ENCODE results near the gene CFAP74.

Gene CFAP74

DNA sequence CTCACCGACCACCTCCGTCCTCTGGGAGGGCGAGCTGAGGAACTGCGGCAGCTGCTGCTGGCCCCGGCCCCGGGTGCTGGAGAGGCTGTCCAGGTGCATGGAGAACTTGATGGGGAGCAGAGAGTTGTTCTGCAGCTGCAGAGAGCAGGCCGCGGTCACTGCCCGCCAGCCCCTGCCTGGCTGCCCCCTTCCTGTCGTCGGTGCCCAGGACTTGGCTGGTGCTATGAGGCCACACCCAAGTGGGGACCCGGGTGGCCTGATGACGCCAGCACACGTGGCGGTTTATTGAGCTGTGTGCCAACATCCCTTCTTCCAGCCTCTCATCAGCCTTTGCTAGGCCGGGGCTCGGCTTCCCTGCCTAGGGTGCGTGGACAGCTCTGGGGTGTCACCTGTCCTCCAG, 79.2 kb downstream of the CFAP74 start:
- Histone ChIP-seq H4K8ac (ENCODE audit: low read depth, low read length) (no peak overlapping the region), H3K9ac (ENCODE audit: low read length) (no peak overlapping the region), H3K18ac (ENCODE audit: low read length) (no peak overlapping the region), H3K27me3 (ENCODE audit: insufficient read depth, low read length) (no peaks in the 10 kb centered on the region), H4K91ac (ENCODE audit: low read depth, low read length) (no peak overlapping the region), H3K9me3 (ENCODE audit: insufficient read depth, low read depth, low read length) (peaks cover 13% of the 10 kb centered on the region), H3K4me2 (ENCODE audit: low read length) (no peak overlapping the region), H3K23ac (ENCODE audit: low read length) (no peak overlapping the region), H2AK5ac (ENCODE audit: low read length) (no peak overlapping the region), H3K4me3 (ENCODE audit: low read depth, low read length) (no peak overlapping the region), H3K79me2 (ENCODE audit: control insufficient read depth, insufficient read depth, low read length, poor library complexity) (no peaks in the 10 kb centered on the region), H2AFZ (ENCODE audit: insufficient read depth, low read length, poor library complexity) (no peak overlapping the region), H3K79me1 (ENCODE audit: low read length) (peaks cover 3% of the 10 kb centered on the region), H3K14ac (ENCODE audit: low read length) (no peak overlapping the region), H2BK12ac (ENCODE audit: low read length) (no peak overlapping the region), H2BK120ac (ENCODE audit: insufficient read depth, low read length, poor library complexity) (no peak overlapping the region), H3K4me1 (ENCODE audit: control insufficient read depth in 1 of 2, insufficient read depth in 2 of 2, low read length in 2 of 2) (peaks cover 5% of the 10 kb centered on the region in 2 experiments), H3K27ac (ENCODE audit: low read depth, low read length) (no peak overlapping the region), H3K4ac (ENCODE audit: low read depth, low read length) (no peak overlapping the region), H4K12ac (ENCODE audit: low read depth, low read length) (no peak overlapping the region), H2BK5ac (ENCODE audit: low read depth, low read length, poor library complexity) (no peak overlapping the region), H3K36me3 (ENCODE audit: control insufficient read depth in 1 of 2, insufficient read depth in 2 of 2, low read length in 2 of 2) (no peaks in the 10 kb centered on the region)
- DNase-seq, result no peak
- WGBS (ENCODE audit: extremely low coverage, insufficient coverage, insufficient read length), result no CpG with 5 or more reads among the region's 18 CpGs

- no peak overlapping the region for H4K12ac ChIP-seq (ENCODE audit: low read depth, low read length)
- H4K8ac ChIP-seq (ENCODE audit: low read depth, low read length), result no peak overlapping the region
- no peak overlapping the region for H2BK12ac ChIP-seq (ENCODE audit: low read length)
- no peaks in the 10 kb centered on the region for H3K79me2 ChIP-seq (ENCODE audit: control insufficient read depth, insufficient read depth, low read length, poor library complexity)
- H2AK5ac ChIP-seq (ENCODE audit: low read length), result no peak overlapping the region
- no peak overlapping the region for H4K91ac ChIP-seq (ENCODE audit: low read depth, low read length)
- no peak overlapping the region for H2AFZ ChIP-seq (ENCODE audit: insufficient read depth, low read length, poor library complexity)
- H3K4me1 ChIP-seq (ENCODE audit: control insufficient read depth in 1 of 2, insufficient read depth in 2 of 2, low read length in 2 of 2), result peaks cover 12% of the 10 kb centered on the region in 2 experiments
- peaks cover 3% of the 10 kb centered on the region for H3K79me1 ChIP-seq (ENCODE audit: low read length)
- H3K23ac ChIP-seq (ENCODE audit: low read length), result no peak overlapping the region
- H2BK120ac ChIP-seq (ENCODE audit: insufficient read depth, low read length, poor library complexity), result no peak overlapping the region
- no peak overlapping the region for H3K4ac ChIP-seq (ENCODE audit: low read depth, low read length)
- H3K14ac ChIP-seq (ENCODE audit: low read length), result no peak overlapping the region
- no CpG with 5 or more reads among the region's 29 CpGs for WGBS (ENCODE audit: extremely low coverage, insufficient coverage, insufficient read length)
- H3K18ac ChIP-seq (ENCODE audit: low read length), result no peak overlapping the region
- H3K4me2 ChIP-seq (ENCODE audit: low read length), result no peak overlapping the region
- no peak overlapping the region for H3K9ac ChIP-seq (ENCODE audit: low read length)
- no peak overlapping the region for H3K4me3 ChIP-seq (ENCODE audit: low read depth, low read length)
- peaks cover 11% of the 10 kb centered on the region for H3K9me3 ChIP-seq (ENCODE audit: insufficient read depth, low read depth, low read length)
- no peaks in the 10 kb centered on the region for H3K27me3 ChIP-seq (ENCODE audit: insufficient read depth, low read length)
- H2BK5ac ChIP-seq (ENCODE audit: low read depth, low read length, poor library complexity), result no peak overlapping the region
- H3K36me3 ChIP-seq (ENCODE audit: control insufficient read depth in 1 of 2, insufficient read depth in 2 of 2, low read length in 2 of 2), result no peaks in the 10 kb centered on the region
- DNase-seq, result no peak
- H3K27ac ChIP-seq (ENCODE audit: low read depth, low read length), result no peak overlapping the region
Observed at GRCh38 chr1:1922956-1923833, 80.4 kb downstream of the CFAP74 start.

GRCh38 chr1:1922702-1922955, 81.0 kb downstream of the CFAP74 start:
- no peak overlapping the region for H3K18ac ChIP-seq (ENCODE audit: low read length)
- no peak overlapping the region for H3K4me2 ChIP-seq (ENCODE audit: low read length)
- no peak overlapping the region for H4K12ac ChIP-seq (ENCODE audit: low read depth, low read length)
- no peak overlapping the region for H2AFZ ChIP-seq (ENCODE audit: insufficient read depth, low read length, poor library complexity)
- H3K4me1 ChIP-seq (ENCODE audit: control insufficient read depth in 1 of 2, insufficient read depth in 2 of 2, low read length in 2 of 2), result peaks cover 12 to 13% of the 10 kb centered on the region in 2 experiments
- H3K4ac ChIP-seq (ENCODE audit: low read depth, low read length), result no peak overlapping the region
- H3K4me3 ChIP-seq (ENCODE audit: low read depth, low read length), result no peak overlapping the region
- H2AK5ac ChIP-seq (ENCODE audit: low read length), result no peak overlapping the region
- H3K9me3 ChIP-seq (ENCODE audit: insufficient read depth, low read depth, low read length), result peaks cover 13% of the 10 kb centered on the region
- H3K36me3 ChIP-seq (ENCODE audit: control insufficient read depth in 1 of 2, insufficient read depth in 2 of 2, low read length in 2 of 2), result no peaks in the 10 kb centered on the region
- H3K27me3 ChIP-seq (ENCODE audit: insufficient read depth, low read length), result no peaks in the 10 kb centered on the region
- no peaks in the 10 kb centered on the region for H3K79me2 ChIP-seq (ENCODE audit: control insufficient read depth, insufficient read depth, low read length, poor library complexity)
- H2BK120ac ChIP-seq (ENCODE audit: insufficient read depth, low read length, poor library complexity), result no peak overlapping the region
- no peak overlapping the region for H3K14ac ChIP-seq (ENCODE audit: low read length)
- no peak overlapping the region for H2BK12ac ChIP-seq (ENCODE audit: low read length)
- no peak overlapping the region for H3K23ac ChIP-seq (ENCODE audit: low read length)
- WGBS (ENCODE audit: extremely low coverage, insufficient coverage, insufficient read length), result no CpG with 5 or more reads among the region's 6 CpGs
- H3K27ac ChIP-seq (ENCODE audit: low read depth, low read length), result no peak overlapping the region
- H4K8ac ChIP-seq (ENCODE audit: low read depth, low read length), result no peak overlapping the region
- H3K79me1 ChIP-seq (ENCODE audit: low read length), result peaks cover 3% of the 10 kb centered on the region
- H3K9ac ChIP-seq (ENCODE audit: low read length), result no peak overlapping the region
- H2BK5ac ChIP-seq (ENCODE audit: low read depth, low read length, poor library complexity), result no peak overlapping the region
- H4K91ac ChIP-seq (ENCODE audit: low read depth, low read length), result no peak overlapping the region
- no peak for DNase-seq

- H3K4me1 ChIP-seq (ENCODE audit: control insufficient read depth in 1 of 2, insufficient read depth in 2 of 2, low read length in 2 of 2), result peaks cover 12 to 13% of the 10 kb centered on the region in 2 experiments
- H3K9ac ChIP-seq (ENCODE audit: low read length), result no peak overlapping the region
- no CpG with 5 or more reads among the region's 16 CpGs for WGBS (ENCODE audit: extremely low coverage, insufficient coverage, insufficient read length)
- no peaks in the 10 kb centered on the region for H3K79me2 ChIP-seq (ENCODE audit: control insufficient read depth, insufficient read depth, low read length, poor library complexity)
- H3K4ac ChIP-seq (ENCODE audit: low read depth, low read length), result no peak overlapping the region
- no peaks in the 10 kb centered on the region for H3K36me3 ChIP-seq (ENCODE audit: control insufficient read depth in 1 of 2, insufficient read depth in 2 of 2, low read length in 2 of 2)
- H3K23ac ChIP-seq (ENCODE audit: low read length), result no peak overlapping the region
- no peak overlapping the region for H2BK12ac ChIP-seq (ENCODE audit: low read length)
- peaks cover 13% of the 10 kb centered on the region for H3K9me3 ChIP-seq (ENCODE audit: insufficient read depth, low read depth, low read length)
- no peak overlapping the region for H3K4me3 ChIP-seq (ENCODE audit: low read depth, low read length)
- no peak overlapping the region for H2BK120ac ChIP-seq (ENCODE audit: insufficient read depth, low read length, poor library complexity)
- no peak overlapping the region for H4K8ac ChIP-seq (ENCODE audit: low read depth, low read length)
- H2AK5ac ChIP-seq (ENCODE audit: low read length), result no peak overlapping the region
- H3K79me1 ChIP-seq (ENCODE audit: low read length), result peaks cover 3% of the 10 kb centered on the region
- H3K27me3 ChIP-seq (ENCODE audit: insufficient read depth, low read length), result no peaks in the 10 kb centered on the region
- no peak overlapping the region for H3K4me2 ChIP-seq (ENCODE audit: low read length)
- H3K18ac ChIP-seq (ENCODE audit: low read length), result no peak overlapping the region
- H3K27ac ChIP-seq (ENCODE audit: low read depth, low read length), result no peak overlapping the region
- no peak overlapping the region for H4K91ac ChIP-seq (ENCODE audit: low read depth, low read length)
- H2AFZ ChIP-seq (ENCODE audit: insufficient read depth, low read length, poor library complexity), result no peak overlapping the region
- no peak for DNase-seq
- no peak overlapping the region for H3K14ac ChIP-seq (ENCODE audit: low read length)
- H2BK5ac ChIP-seq (ENCODE audit: low read depth, low read length, poor library complexity), result no peak overlapping the region
- H4K12ac ChIP-seq (ENCODE audit: low read depth, low read length), result no peak overlapping the region
Observed at GRCh38 chr1:1921901-1922701, 81.5 kb downstream of the CFAP74 start.

All from trophoblast cell (in vitro differentiated cells and primary cell).